Liver (tissue), 3 donors: ENCODE data around the gene HAO2.

ENCODE experiments used
- ATF3 ChIP-seq: IDR thresholded peaks from 2 replicates; pipeline ENCODE4 v1.6.1; 2016; ENCODE audit warnings: antibody characterized with exemption
- EGR1 ChIP-seq, 2 donors: IDR thresholded peaks; 2 replicates each; pipeline ENCODE4 v1.6.1; 2016 to 2018; ENCODE audit warnings: antibody characterized with exemption in 2 of 2, low read depth in 2 of 2
- GABPA ChIP-seq, 2 donors: IDR thresholded peaks in 1 of 2; conservative IDR thresholded peaks in 1 of 2; 2 replicates each; pipeline ENCODE4 v1.6.1; 2016; ENCODE audit warnings: antibody characterized with exemption in 2 of 2, mild to moderate bottlenecking in 1 of 2, moderate library complexity in 1 of 2
- JUND ChIP-seq, 2 donors: IDR thresholded peaks; 2 replicates each; pipeline ENCODE4 v1.6.1; 2016; ENCODE audit warnings: antibody characterized with exemption in 2 of 2
- NR2F2 ChIP-seq: IDR thresholded peaks from 2 replicates; pipeline ENCODE4 v1.6.1; 2016; ENCODE audit warnings: antibody characterized with exemption
- TAF1 ChIP-seq: conservative IDR thresholded peaks from 2 replicates; pipeline ENCODE4 v1.6.1; 2016; ENCODE audit warnings: antibody characterized with exemption, mild to moderate bottlenecking
- TF ChIP-seq, protein P1 (sequence below): IDR thresholded peaks from 2 replicates; pipeline ENCODE4 v1.6.1; 2016; ENCODE audit warnings: antibody characterized with exemption, mild to moderate bottlenecking
- TF ChIP-seq, protein P2 (sequence below): fragments of 150-350 bp; IDR thresholded peaks from 2 replicates; pipeline ENCODE4 v1.5.1; 2017; ENCODE audit warnings: improper control_type of control experiment, low read depth, low read length; ENCODE audit not compliant: missing input control
- donor health status: healthy.
- donor health status: healthy.

DNA sequence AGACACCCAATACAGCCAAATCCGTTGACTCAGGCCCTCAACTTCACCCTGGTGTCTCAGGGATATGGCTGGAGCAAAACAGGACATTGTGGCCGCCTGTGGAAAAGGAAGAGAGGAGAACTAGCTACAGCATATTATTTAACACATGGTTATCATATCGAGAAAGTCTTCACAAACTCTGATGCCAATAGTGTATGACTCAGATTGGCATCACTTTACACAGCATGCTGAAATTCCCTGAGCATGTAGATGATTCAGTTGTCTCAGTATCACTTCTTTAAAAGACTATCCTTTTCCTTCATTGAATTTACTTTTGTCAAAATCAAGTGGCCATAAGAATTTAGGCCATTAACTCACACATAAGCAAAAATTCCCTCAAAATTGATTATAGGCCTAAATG is 66.5 kb downstream of the HAO2 start:
- TF ChIP-seq, protein P1, sequence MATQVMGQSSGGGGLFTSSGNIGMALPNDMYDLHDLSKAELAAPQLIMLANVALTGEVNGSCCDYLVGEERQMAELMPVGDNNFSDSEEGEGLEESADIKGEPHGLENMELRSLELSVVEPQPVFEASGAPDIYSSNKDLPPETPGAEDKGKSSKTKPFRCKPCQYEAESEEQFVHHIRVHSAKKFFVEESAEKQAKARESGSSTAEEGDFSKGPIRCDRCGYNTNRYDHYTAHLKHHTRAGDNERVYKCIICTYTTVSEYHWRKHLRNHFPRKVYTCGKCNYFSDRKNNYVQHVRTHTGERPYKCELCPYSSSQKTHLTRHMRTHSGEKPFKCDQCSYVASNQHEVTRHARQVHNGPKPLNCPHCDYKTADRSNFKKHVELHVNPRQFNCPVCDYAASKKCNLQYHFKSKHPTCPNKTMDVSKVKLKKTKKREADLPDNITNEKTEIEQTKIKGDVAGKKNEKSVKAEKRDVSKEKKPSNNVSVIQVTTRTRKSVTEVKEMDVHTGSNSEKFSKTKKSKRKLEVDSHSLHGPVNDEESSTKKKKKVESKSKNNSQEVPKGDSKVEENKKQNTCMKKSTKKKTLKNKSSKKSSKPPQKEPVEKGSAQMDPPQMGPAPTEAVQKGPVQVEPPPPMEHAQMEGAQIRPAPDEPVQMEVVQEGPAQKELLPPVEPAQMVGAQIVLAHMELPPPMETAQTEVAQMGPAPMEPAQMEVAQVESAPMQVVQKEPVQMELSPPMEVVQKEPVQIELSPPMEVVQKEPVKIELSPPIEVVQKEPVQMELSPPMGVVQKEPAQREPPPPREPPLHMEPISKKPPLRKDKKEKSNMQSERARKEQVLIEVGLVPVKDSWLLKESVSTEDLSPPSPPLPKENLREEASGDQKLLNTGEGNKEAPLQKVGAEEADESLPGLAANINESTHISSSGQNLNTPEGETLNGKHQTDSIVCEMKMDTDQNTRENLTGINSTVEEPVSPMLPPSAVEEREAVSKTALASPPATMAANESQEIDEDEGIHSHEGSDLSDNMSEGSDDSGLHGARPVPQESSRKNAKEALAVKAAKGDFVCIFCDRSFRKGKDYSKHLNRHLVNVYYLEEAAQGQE = no peak
- TF ChIP-seq, protein P2, sequence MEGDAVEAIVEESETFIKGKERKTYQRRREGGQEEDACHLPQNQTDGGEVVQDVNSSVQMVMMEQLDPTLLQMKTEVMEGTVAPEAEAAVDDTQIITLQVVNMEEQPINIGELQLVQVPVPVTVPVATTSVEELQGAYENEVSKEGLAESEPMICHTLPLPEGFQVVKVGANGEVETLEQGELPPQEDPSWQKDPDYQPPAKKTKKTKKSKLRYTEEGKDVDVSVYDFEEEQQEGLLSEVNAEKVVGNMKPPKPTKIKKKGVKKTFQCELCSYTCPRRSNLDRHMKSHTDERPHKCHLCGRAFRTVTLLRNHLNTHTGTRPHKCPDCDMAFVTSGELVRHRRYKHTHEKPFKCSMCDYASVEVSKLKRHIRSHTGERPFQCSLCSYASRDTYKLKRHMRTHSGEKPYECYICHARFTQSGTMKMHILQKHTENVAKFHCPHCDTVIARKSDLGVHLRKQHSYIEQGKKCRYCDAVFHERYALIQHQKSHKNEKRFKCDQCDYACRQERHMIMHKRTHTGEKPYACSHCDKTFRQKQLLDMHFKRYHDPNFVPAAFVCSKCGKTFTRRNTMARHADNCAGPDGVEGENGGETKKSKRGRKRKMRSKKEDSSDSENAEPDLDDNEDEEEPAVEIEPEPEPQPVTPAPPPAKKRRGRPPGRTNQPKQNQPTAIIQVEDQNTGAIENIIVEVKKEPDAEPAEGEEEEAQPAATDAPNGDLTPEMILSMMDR = no peak
- TF ChIP-seq TAF1 (no peak), EGR1 (IDR thresholded peaks at IDR 0.05; ENCODE audit: low read depth in 2 of 2) (no peak), JUND (IDR thresholded peaks at IDR 0.05) (no peak), NR2F2 (no peak), ATF3 (no peak), GABPA (IDR thresholded peaks at IDR 0.05 in 1 of 2, conservative IDR thresholded peaks at IDR 0.05 in 1 of 2) (no peak)
